GM21576 (cell line): ENCODE measurements around the gene ZXDC.

ENCODE experiments used
- ATAC-seq: cut with Tn5 transposase; IDR thresholded peaks from one replicate; pipeline ENCODE4 v1.9.1; 2021; ENCODE audit warnings: mild to moderate bottlenecking, moderate library complexity; ENCODE audit not compliant: unreplicated experiment

ZXDC gene

DNA sequence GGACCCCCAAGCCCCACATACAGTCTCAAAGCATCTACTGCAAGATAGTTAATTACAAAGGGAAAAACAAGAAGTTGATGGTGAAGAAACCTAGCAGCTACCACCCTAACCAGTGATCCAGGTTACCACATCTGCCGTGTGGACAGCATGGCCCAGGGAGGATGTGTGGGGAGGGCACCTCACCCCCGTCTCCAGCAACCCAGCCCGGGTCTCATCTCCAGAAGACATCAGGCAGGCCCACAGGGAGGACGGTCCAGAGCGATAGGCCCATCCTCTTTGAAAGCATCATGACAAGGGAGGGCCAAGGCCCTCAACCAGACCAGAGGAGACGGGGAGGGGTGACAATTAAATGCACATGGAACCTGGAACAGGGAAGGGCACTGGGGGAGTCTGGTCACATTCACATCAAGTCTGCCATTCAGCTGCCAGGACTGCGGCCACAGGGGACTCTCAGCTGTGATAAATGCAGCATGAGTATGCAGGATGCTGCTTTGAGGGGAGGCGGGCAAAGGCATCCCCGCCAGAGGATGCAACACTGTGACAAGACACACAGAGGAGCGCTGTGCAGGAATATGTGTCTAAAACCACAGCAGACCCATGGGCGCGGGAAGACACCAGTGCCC, 18.8 kb downstream of the ZXDC start:
- ATAC-seq = no peak

GRCh38 chr3:126456211-126456610, 19.5 kb downstream of the ZXDC start:
- ATAC-seq = no peak

DNA sequence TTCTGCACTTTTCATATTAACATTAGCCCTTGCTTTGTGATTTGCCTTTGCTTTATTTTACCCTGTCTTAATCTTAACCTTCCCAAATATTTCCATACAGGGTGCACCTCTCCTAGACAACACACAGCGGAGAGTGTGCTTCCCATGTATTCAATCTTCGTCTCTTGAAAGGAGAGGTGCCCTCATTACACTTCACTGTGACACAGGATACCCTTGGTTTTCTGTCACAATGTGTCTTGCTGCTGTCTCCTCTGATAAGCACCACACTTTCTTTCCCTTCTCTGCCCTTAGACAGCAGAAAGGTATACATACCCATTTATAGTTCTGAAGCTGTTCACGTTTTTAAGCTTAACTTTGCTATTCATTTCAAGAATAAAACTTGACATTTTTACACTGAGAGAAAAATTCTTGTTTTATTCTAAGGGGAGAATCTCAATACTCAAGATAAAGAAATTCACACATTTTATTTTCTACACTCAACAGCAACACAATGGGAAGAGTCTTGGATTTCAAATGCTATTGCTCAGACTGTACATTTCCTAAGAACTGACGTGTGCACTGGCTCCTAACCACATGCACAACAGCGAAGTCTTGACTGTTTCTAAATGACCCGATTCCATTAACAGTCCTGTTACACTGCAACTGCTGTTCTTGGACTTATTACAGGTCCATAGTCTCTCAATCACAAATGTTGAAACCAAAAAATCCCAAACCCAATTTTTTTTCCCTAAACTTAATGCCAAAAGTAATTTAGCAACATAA, 21.1 kb downstream of the ZXDC start:
- ATAC-seq = no peak

DNA sequence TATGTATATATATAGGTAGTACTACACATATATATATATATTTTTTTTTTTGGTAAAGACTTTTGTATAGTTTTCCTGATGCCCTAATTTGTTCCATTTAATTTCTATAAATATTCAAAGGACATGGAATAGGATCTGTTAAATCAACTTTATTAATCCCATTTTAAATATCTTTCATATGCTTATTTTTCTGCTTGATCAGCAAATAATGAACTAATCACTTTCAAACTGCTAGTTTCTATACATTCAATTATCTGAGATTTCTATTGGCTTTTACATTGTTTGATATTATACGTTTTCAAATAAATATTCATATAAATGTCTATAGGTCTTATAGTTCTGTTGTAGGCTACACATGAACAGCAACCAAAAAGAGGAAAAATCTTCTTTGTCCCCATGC, 21.7 kb downstream of the ZXDC start:
- no peak for ATAC-seq

- ATAC-seq = no peak
These were observed 23.5 kb downstream of the ZXDC start for GRCh38 chr3:126452213-126452612.

GRCh38 chr3:126451511-126451910, 24.2 kb downstream of the ZXDC start:
- no peak for ATAC-seq

DNA sequence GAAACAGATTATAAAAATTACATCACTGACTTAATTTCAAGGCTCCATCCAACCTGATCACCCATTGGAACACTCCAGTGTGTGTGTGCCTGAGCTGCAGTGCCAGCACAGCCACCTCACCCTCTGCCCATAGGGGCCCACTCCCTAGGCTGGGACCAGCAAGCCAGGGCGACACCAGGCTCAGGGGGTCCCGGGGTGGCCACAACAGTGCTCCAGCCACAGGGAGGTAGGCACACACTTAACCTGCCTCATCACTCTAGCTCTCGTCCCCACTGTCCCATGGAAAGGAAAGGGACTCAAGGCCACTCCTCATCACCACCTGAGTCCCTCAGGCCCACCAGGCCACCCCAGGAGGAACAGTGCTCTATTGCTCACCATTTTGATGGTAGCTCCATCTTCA, 24.9 kb downstream of the ZXDC start:
- ATAC-seq = no peak

DNA sequence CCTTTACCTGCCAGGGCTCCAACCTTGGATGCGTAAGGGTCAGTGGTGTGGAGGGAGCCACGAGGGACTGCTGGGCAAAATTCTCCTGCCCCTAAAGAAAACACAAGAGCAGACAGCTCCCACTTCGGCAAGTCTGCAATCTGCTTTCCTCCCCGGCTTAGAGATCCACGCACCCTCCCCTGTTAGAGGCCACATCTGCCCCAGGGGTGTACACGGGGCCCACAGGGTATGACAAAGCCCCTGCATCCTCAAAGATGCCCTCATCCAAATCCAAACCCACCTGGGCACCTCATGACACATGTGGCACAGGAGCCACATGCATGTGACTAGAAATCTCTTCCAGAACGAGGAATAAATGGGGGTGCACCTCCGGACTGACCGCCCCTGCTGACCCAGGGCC, 25.5 kb downstream of the ZXDC start:
- no peak for ATAC-seq

- ATAC-seq = no peak
These were observed 26.1 kb downstream of the ZXDC start for GRCh38 chr3:126449621-126450051.

GRCh38 chr3:126448893-126449180, 26.9 kb downstream of the ZXDC start:
- no peak for ATAC-seq

DNA sequence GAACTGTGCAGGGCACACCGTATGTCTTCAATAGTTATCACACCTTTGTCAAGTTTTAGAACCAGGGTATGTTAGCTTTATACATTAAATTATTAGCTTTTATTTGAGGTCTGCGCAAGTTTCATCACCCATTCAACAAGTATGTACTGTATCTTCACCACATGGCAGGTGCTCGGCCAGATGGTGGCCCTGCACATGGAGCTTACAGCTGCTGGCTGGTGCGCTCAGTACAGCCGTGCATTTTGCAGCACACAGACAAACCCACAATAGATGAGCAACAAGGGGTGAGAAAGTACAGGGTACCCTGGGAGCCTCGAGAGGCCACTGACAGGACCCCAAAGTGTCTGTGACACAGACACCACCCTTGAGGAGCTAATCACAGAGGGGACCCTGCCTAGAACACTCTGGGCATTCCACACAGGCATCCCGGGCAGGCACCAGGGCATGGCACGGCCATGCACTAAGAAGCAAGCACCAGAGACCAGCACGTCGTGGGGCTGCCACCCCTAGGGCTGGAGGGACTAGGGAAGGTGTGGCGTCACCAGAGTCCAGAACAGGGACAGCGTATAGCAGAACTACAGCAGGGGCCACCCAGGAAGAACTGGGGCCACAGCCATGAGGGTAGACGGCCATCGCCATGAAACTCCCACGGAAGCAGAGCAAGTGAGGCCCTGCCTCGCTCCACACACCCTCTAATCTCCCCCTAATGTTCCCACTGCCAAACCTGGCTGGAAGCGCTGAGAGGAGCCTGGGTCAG, 27.4 kb downstream of the ZXDC start:
- no peak for ATAC-seq

DNA sequence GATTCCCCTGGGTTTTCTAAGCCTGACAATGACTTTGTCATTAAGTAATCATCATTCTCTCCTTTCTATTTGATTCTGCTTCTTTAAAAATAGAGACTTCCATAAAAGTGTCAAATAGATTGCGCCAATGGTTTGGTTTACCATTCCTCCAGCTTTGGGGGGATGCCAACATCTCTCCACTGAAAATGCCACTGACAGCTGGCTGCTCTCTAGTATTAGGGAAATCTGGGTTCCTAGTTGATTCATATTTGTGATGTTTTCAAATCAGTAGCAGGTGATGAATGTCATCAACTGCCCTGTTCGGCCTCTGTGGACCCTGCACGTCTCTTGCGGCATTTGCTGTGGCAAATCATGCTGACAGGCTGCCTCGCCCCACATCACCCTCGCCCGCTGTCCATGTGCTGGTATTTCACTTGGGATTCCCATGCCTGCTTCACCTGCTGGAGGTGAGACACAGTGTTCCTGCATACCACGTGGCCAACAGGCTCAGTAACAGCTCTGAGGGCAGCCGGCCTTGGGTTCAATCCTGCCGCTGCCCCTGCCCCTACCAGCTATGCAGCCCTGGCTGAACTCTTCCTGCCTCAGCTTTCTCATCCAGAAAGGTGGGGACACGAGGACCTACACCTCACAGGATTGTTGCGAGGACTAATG, 28.1 kb downstream of the ZXDC start:
- ATAC-seq = no peak

GRCh38 chr3:126446791-126447190, 28.9 kb downstream of the ZXDC start:
- ATAC-seq = no peak

DNA sequence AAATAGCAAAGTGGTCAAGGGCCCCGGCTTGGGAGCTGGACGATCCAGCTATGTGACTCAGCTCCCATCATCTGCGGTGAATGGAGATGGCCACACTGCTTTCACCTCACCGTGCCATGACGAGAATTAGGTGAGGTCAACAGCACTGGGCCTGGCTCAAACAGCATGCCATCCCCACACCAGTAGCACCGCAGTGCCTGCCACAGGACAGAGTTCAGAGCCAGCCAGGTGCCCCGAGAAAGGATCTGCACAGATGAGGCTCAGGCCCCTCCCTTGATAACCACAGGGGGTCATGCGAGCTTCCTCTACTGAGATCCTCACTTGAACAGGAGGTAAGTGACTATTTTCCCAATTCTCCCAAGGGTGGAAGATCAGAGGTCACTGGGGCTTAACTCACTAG, 29.4 kb downstream of the ZXDC start:
- no peak for ATAC-seq

- no peak for ATAC-seq
These were observed 30.2 kb downstream of the ZXDC start for GRCh38 chr3:126445506-126445905.

GRCh38 chr3:126442856-126443242, 32.8 kb downstream of the ZXDC start:
- ATAC-seq = no peak

DNA sequence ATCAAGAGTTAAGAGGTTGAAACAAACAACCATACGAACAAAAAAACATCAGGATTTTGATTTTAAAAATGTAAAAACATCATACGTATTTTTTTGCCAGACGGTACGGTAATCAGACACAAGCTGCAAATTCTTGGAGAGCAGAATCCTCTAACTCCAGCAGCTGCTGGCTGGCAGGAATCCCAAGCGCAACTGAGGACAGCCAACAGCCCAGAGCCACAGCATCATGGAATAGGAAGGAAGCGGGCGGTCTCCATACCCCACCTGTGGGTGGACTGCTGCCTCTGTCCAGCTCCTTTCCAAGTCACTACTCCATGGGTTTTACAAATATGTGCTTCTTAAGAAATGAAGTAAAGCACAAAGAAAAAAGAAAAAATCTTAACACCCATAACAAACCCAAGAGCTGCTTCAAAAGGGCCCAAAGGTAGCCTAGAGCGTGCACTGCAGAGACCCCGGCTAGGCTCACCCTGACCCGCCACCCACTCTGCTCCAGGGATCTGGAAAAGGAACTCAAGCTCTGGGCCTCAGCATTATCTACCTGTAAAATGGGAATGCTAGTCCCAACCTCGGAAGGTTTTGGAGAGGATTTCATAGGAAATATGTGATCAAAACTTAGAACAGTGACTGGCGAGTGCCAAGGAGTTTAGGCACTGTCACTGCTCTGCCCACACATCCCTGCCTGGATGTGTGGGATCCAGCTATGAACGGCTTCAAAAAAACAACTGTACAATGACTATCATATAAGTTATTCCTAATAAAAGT, 33.4 kb downstream of the ZXDC start:
- no peak for ATAC-seq

DNA sequence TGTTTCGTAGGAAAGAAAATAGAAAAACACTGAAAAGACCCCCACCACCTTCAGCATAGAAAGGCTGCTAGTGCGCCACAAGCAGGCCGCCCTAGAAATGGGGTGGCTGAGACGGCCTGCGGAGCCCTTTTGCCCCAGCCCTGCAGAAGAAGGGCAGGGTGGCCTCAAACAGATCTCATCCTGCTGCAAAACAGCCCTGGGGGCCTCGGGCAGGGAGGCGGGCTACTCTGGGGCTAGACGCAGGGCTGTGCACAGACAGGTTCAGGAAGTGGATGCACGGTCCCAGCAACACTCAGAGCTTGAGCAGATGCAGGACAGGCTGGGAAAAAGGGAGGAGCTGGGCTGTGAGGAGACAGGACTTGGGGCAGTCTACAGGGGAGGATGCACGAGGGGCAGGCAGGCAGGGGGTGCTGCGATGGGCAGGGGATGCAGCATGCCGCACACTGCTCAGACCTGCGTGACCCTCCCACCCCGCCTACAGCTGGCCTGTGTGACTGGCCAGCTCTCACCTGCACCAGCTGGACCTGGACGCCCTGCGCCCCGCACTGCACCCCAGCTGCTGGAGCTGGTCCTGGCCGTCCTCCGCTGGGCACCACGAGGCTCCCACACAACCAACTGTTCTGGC, 34.3 kb downstream of the ZXDC start:
- ATAC-seq = no peak

- no peak for ATAC-seq
These were observed 35.0 kb downstream of the ZXDC start for GRCh38 chr3:126440709-126440995.

- ATAC-seq = no peak
These were observed 35.6 kb downstream of the ZXDC start for GRCh38 chr3:126439968-126440708.
